Neuron (in vitro differentiated cells): ENCODE data around the gene FAM72D.
A peak's percentile ranks its signal among the peaks of the same experiment; 100 is the strongest.
"Not testable (repeated sequence)": the region's sequence is repeated elsewhere in the genome, so short reads cannot be mapped to it uniquely, and the experiment has no call there.

Experiments
- H2AFZ ChIP-seq: one replicate; pipeline ENCODE4 v1.6.1; 2013; ENCODE audit warnings: low read depth, mild to moderate bottlenecking, inconsistent platforms, low read length, moderate library complexity
- H3K27me3 ChIP-seq: one replicate; pipeline ENCODE4 v1.6.1; 2013; ENCODE audit warnings: low read length; ENCODE audit not compliant: insufficient read depth
- H3K36me3 ChIP-seq: one replicate; pipeline ENCODE4 v1.6.1; 2013; ENCODE audit warnings: low read length; ENCODE audit not compliant: insufficient read depth
- H3K4me1 ChIP-seq: one replicate; pipeline ENCODE4 v1.6.1; 2013; ENCODE audit warnings: low read length; ENCODE audit not compliant: insufficient read depth
- H3K4me3 ChIP-seq: 2 replicates; pipeline ENCODE4 v1.5.1; 2013; ENCODE audit warnings: mild to moderate bottlenecking, low read length, moderate library complexity
- H3K9me3 ChIP-seq: one replicate; pipeline ENCODE4 v1.6.1; 2013; ENCODE audit warnings: low read length

Gene FAM72D

DNA sequence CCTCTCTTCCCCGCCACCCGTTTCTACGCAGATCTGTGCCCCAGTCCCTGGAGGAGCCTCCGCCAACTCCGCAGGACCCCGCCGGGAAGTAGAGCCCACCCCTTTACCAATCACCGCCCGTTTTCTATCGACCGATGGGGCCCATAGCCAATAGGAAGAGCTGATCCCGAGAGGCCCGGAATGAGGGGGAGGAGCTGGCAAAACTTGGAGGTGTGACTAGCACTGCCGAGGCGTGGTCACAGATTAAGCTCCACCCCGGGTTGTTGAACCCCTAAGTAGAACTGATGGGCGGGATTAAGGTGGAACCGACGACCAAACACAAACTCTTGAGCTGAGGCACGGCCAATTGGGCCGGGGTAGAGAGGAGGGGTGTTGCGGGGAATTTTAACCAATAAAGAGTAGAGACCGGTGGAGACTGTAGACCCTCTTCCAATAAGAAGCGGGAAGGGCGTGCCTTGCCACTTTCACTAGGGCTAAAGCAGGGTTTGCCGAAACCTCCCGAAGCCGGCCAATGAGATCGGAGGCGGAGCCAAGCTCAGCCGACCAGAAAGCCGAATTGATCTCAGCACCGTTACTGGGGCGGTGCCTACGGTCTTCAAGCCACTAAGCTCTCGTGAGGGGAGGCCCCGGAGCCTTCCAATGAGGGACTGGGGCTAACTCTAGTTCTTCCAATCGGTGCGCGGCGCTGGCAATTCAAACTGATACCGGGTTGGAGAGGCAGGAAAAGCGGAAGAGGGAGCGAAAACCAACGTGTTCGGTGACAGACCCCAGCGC is at the start of gene FAM72D, which contains the start of gene SRGAP2B:
Gene FAM72D (plus strand): TSS at position 691 of the 774 bp plus-strand sequence. CDS start 874 bp downstream, outside the sequence.
Gene SRGAP2B (minus strand): TSS at position 45 of the 774 bp plus-strand sequence. CDS start 2,427 bp downstream, outside the sequence.
- not testable (repeated sequence) for H3K27me3 ChIP-seq, H3K36me3 ChIP-seq, H3K4me1 ChIP-seq, H3K9me3 ChIP-seq, H2AFZ ChIP-seq
- peak within 1 kb of the TSS; percentile 46 for H3K4me3 ChIP-seq

DNA sequence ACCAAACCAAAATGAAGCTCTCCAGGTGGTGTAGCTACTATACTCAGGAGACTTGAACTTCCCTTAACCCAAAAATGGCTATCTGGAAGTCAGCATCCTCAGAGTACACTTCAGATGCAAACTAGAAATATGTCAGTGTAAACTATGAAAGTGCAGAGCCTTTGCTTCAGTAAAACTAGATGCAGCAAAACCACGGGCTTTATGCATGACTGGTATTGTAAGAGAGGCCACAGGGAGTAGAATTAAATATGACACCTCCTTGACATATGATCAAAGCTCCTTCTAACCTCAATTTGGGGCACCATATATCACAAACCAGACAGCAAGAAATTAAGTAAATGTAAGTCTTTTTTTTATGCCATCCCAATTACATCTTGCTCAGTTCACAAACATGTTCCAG is 48.2 kb upstream of the FAM72D start:
- H3K4me1 ChIP-seq, H3K36me3 ChIP-seq, H3K9me3 ChIP-seq, H3K4me3 ChIP-seq, H3K27me3 ChIP-seq, H2AFZ ChIP-seq: not testable (repeated sequence)

DNA sequence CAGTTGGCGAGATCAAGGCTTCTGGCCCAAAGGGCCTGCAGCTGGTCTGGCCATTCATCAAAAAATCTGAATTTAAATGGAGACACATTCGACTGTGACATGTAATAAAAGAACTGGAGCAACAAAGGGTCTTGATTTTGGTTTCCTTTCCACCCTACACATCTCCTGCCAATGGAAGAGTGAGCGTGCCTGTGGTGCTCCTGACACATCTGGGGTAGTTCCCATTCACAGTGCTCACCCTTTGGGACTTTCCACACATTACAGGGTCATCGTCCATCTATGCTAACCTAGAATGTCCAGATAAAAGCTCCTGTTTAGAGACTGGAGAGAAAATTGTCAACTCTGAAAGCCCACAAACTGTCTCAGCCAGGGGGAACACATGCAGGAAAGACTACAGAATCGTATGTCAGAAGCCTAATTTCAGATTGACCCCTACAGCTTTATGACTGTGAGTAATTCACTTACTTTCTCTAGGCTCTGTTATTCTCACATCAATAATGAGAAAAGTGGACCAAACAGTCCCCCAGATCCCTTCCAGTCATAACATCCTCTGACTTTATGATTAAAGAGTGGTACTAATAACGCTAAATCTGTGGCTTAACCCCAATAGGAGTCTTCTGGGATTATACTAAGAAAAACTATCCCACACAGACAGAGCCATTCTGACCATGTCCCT is 47.5 kb upstream of the FAM72D start:
- not testable (repeated sequence) for H3K36me3 ChIP-seq, H3K4me1 ChIP-seq, H3K9me3 ChIP-seq, H3K4me3 ChIP-seq, H3K27me3 ChIP-seq, H2AFZ ChIP-seq

DNA sequence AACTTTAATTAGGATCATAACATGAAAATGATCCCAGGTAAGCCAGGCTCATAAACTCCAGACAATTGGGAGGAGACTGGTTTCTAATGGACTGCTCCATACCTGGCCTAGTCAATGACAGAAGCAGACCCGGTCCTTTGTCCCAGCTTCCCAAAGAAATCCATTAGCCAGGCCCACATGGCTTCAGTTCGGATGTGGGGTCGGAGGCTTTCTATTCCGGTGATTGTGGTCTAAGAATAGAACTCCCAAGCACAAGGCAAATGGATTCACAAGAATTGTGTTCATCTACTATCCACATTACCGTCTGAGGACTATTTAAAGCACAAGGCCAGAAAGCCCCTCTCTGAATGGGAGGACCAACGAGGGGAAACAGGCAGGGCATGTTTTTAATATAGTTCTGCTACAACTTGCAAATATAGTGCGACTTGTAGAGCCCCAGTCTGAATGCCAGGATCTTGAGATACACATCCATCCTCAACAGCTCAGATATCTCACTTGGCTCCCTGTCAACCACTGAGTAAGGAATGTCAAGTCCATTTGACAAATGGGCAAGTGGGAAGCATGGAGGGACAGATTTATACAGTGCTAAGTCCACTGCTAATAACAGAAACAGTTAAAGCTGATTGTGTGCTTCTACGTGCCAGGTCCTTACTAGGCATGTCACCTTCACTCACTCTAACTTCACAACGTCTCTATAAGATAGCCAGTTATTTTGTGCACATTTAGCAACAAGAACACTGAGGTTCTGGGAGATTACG is 43.6 kb upstream of the FAM72D start:
- H3K4me3 ChIP-seq, H3K4me1 ChIP-seq, H3K27me3 ChIP-seq, H3K9me3 ChIP-seq, H2AFZ ChIP-seq, H3K36me3 ChIP-seq: not testable (repeated sequence)

DNA sequence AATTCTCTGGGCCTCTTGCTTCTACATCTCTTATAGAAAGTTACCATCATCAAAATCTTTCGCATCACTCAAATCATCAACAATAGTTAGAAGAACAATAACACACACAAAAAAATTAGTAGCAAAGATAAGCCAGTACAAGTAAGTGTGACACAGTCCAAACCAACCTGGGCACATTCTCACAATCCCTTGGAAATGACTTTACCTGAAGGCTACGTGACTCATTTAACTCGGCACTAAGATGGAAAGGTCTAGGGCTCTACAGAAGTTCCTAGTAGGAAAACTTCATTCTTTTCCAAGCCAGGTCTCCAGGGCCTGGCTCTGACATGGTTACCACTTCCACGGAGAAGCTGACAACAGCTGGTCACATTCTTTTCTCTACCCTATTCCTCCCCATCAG is 42.3 kb upstream of the FAM72D start:
- H3K4me1 ChIP-seq, H3K9me3 ChIP-seq, H3K27me3 ChIP-seq, H2AFZ ChIP-seq, H3K4me3 ChIP-seq, H3K36me3 ChIP-seq: not testable (repeated sequence)

DNA sequence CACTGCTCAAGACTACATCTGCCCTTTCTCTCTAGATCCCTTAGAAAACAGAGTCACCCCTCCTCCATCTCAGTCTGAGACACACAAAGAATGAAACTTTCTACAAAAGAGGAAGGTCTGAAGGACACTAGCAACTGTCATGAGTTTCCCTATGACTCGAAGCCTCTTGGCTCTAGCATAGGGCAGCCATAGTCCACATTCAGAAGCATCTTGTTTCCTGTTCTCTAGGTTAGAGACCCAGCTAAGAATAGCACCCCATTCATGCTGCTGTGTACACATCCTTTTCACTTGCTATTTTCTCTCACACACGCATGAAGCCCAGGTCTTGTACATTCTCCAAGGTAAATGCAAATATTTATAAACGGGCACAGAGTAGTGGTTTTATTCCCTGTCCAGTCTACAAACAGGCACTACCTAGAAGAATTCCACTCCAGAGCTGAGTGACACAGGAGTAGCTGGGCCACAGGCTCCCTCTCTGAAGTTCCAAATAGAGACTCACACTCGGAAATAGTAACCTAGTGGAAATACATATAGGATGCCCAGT is 40.5 kb upstream of the FAM72D start:
- H3K4me3 ChIP-seq, H2AFZ ChIP-seq, H3K27me3 ChIP-seq, H3K36me3 ChIP-seq, H3K9me3 ChIP-seq, H3K4me1 ChIP-seq: not testable (repeated sequence)

DNA sequence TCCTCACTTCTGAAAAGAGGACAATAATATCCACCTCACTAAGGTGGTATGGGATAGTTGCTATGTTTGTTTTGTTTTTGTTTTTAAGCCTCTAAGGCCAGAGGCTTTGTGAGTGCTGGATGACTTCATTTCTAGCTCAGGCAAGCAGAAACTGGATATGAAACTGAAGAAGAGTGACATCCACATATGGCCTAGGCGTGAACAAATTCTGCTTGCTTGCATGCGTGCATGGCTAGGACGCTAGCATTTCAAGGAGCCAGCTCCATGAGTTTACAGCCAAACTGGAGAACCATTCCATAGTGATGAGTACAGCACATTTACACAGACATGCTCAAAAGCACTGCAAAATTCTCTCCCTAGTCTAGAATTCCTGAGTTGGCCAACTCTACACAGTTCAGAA is 37.6 kb upstream of the FAM72D start:
- not testable (repeated sequence) for H2AFZ ChIP-seq, H3K36me3 ChIP-seq, H3K9me3 ChIP-seq, H3K4me3 ChIP-seq, H3K27me3 ChIP-seq, H3K4me1 ChIP-seq

DNA sequence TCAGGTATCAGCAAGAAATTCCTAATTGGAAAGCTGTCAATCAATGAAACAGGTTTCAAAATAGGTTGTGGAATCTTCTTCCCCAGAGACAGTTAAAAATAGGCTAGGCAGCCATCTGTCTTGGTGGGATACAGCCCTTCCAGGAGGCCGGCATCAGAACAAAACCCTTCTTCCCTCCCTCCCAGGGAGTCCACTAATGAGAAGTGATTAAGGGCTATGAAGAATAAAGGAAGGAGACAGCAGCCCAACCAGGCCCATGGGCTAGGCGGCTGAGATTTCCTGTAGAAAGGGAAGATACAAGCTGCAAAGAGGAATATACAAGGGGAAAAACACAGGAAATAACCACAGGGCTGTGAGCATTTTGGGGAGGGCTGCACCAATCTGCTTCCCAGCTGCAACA is 32.5 kb upstream of the FAM72D start:
- H3K4me1 ChIP-seq, H3K27me3 ChIP-seq, H3K36me3 ChIP-seq, H3K9me3 ChIP-seq, H3K4me3 ChIP-seq, H2AFZ ChIP-seq: not testable (repeated sequence)

DNA sequence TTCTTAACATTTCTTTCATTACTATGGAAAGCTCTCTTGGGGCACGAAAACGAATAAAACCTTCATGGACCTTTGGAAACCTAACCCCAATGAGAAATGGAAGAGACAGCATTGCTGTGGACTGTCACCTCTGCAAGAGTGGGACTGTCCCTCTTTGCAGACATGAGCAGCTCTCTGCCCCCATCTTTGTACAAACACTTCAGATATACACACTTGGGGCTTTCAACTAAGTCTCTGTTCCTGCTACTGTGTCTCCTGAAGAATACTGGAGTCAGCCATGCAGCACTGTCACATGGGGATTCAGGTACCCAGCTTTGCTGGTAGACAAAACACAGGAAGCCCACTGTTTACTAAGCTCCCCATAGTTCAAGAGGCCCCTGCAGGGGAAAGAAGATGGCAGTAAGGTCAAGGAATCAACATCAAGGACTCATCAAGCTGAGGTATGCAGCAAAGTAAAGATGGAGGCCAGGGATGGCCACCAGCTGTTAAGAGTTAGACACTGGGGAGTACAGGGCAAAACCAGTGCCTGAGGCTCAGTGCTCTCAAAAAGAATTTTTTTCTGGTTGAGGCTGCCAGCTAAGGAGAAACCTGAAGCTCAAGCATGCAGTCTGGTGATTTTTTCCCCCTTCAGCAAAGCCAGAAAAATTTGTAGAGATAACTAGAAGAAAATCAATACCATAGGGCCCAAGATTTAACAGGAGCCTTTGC is 31.7 kb upstream of the FAM72D start:
- not testable (repeated sequence) for H3K9me3 ChIP-seq, H2AFZ ChIP-seq, H3K4me1 ChIP-seq, H3K36me3 ChIP-seq, H3K27me3 ChIP-seq, H3K4me3 ChIP-seq

DNA sequence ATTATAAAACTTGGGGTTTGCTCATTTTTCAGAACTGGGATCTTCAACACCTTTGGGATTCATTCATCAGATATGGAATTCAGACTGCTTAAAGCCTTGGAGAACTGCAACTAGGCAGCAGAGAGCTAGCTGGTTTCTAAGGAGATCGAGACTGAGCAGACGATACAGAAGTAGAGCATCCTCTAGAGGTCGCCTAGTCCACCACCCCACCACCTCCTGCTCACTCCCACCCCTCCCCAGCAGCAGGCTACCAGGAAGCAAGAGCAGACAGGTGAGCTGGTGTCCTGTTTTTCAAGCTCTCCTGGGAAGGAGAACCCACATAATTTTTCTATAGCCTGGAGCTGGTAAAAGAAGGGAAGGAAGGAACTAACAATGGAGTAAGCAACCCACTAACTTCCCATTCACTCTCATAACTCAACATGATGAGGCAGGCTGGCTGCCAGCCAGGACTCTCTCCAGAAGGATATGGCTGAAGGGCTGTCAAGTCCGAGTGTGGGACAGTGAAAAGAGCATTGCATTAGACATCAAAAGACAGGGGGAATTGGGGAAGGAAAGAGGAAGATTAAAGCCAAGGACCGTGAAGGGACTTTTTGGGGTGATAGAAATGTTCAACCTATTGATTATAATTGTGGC is 30.5 kb upstream of the FAM72D start:
- H3K4me1 ChIP-seq, H3K9me3 ChIP-seq, H2AFZ ChIP-seq, H3K27me3 ChIP-seq, H3K4me3 ChIP-seq, H3K36me3 ChIP-seq: not testable (repeated sequence)

DNA sequence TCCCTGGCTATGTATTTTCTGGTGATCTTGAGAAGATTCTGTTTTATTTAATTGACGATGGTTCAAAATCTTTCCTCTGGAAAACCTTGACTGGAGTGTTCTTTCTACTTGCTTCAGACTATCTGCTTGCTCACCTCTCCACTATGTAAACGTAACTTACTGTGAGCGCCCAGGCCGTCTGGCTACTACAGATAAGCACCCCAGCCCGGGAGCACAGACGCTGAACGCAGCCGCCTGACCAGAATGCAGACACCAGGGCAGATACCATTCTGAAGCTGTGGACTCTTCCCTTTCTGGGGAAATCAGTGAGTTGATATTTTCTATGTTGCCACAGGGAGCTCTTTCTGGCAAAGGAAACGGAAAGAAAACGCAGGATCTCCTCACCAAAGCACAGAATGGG is 29.3 kb upstream of the FAM72D start:
- H2AFZ ChIP-seq, H3K27me3 ChIP-seq, H3K36me3 ChIP-seq, H3K9me3 ChIP-seq, H3K4me3 ChIP-seq, H3K4me1 ChIP-seq: not testable (repeated sequence)

DNA sequence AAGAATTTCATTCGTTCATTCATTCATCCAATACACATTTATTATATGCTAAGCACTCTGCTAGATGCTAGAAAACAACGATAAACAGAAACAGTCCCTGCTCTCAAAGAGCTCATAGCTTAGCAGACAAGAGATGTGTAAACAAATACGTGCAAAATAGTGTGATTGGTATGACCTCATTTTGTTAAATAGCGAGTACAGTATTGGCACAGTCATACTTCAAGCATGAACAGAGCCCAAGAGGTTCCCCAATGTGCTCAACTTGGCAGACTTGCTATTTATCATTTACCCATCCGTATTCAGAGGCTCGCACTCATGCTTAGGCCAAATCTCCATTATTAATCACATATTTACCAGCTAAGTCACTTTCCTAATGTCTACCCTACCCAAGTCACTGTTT is 24.2 kb upstream of the FAM72D start:
- H3K4me1 ChIP-seq, H2AFZ ChIP-seq, H3K9me3 ChIP-seq, H3K27me3 ChIP-seq, H3K4me3 ChIP-seq, H3K36me3 ChIP-seq: not testable (repeated sequence)
